Activated CD8-positive, alpha-beta memory T cell treated with anti-CD3 and anti-CD28 coated beads for 1 hour (primary cell): ENCODE measurements around the gene SNX1.

Experiments
- DNase-seq, 2 donors: peaks; one replicate each; pipeline ENCODE4 v3.0.0-alpha.2; 2020; ENCODE audit warnings: low read depth in 1 of 2; ENCODE audit errors: extremely low read depth in 1 of 2

SNX1 gene

GRCh38 chr15:64162478-64162868 lies 66.7 kb downstream of the SNX1 start:
- DNase-seq, result no peak

GRCh38 chr15:64162869-64163658 lies 67.3 kb downstream of the SNX1 start, which contains the start of gene PPIB:
PPIB (minus strand) TSS chr15:64163022; CDS start chr15:64162986, 36 bp downstream.
- DNase-seq, result peak; percentile 89 to 94

- DNase-seq, result no peak
Observed at GRCh38 chr15:64163659-64164362, 68.0 kb downstream of the SNX1 start.

- DNase-seq, result no peak
Observed at GRCh38 chr15:64164436-64164835, 68.7 kb downstream of the SNX1 start.

GRCh38 chr15:64166102-64166890 lies 70.5 kb downstream of the SNX1 start:
- no peak for DNase-seq

- DNase-seq, result no peak
Observed at GRCh38 chr15:64180235-64180824, 84.5 kb downstream of the SNX1 start.

- DNase-seq, result no peak
Observed at GRCh38 chr15:64182859-64183370, 87.1 kb downstream of the SNX1 start.

GRCh38 chr15:64185146-64185911 lies 89.5 kb downstream of the SNX1 start:
- no peak for DNase-seq

GRCh38 chr15:64187396-64188191 lies 91.8 kb downstream of the SNX1 start:
- DNase-seq, result no peak
